NCI-H2196 (cell line): Measurements from ENCODE around the gene TTYH3.

Source experiments
- DNase-seq: peaks from one replicate; lab custom pipeline; 2025; ENCODE audit not compliant: unreplicated experiment; lab: John Stamatoyannopoulos, UW

The TTYH3 gene

GRCh38 chr7:2701832-2702593, 70.2 kb downstream of the TTYH3 start:
- no peak for DNase-seq

DNA sequence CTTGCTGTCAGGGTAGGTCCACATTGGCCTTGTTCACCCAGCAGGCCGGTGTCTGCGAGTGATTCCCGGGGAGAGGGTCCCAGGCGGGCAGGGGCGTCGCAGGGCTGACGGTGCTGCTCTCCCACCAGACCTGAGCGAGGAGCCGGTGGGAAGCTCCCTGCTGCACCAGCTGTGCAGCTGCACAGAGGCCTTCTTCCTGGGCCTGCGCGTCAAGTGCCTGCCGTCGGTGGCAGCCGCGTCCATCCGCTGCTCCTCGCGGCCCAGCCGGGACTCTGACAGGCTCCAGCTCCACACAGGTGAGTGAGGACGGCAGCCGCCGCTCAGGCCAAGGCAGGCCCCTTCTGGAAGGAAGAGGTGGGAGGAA, 70.8 kb downstream of the TTYH3 start:
- no peak for DNase-seq

DNA sequence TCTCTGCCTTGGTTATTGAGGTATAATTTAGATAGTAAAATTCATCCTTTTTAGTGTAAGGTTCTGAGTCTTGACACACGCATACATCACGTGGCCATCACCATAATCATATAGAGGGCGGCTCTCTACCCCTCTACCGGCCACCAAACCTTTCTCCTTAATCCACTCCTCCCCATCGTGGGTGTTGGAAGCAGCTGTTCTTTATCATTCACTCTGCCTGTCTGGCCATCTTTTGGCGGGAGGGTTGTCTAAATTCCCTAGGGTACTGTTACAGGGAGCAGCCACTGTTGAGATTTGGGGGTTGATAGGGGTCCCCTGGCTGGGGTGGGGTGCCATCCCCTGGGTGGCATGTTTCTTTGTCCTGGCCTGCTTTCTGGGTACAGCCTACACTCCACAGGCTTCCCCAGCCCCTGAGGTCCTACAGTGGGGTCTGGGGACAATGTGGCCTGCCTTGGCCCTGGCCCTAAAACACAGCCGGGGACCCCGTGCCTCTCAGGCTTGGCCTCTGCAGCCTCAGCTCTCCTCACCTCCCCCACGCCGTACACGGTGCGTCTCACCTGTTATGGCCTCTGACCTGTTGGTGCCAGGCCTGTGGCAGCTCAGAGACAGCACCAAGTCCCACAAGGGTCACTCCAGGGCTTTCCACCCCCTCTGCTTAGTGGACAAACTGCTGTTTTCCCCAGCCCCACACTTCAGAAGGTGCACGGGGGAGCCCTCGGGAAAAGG, 73.7 kb downstream of the TTYH3 start:
- no peak for DNase-seq

- no peak for DNase-seq
These were observed 74.9 kb downstream of the TTYH3 start for GRCh38 chr7:2706685-2707126.

GRCh38 chr7:2707481-2707880, 75.7 kb downstream of the TTYH3 start:
- DNase-seq: no peak

GRCh38 chr7:2708041-2708440, 76.3 kb downstream of the TTYH3 start:
- no peak for DNase-seq

GRCh38 chr7:2708547-2709310, 76.9 kb downstream of the TTYH3 start:
- no peak for DNase-seq

GRCh38 chr7:2709553-2710285, 77.9 kb downstream of the TTYH3 start:
- no peak for DNase-seq

- DNase-seq: no peak
These were observed 78.5 kb downstream of the TTYH3 start for GRCh38 chr7:2710286-2710655.

DNA sequence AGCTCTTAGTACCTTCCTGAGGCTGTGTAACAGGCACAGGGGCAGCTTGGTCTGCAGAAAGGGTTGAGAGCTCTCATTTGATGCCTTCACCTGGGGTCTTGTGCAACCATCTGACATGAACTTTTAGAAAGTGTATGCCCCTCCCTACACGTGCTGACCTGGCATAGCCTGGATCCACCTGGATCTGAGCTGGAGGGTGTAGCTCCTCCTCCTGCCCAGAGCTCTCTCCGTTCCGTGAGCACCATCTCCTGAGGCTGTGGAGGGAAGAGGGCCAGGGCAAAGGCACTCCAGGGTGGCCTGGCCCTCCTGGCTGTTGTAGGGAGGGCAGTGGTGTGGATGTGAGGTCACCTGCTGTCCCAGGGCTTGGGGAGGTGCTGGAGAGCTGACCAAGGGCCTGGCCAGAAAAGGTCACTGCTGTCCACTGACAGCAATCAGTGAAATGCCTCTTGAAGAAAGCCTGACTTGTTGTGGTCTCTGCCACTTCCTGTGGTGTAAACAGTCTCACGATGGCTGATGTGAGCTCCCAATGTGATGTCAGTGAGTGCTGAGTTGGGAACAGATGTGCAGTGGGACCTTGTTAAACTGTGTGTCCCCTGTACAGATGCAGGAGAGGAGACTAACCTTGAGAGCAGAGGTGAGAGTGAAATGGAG, 79.2 kb downstream of the TTYH3 start:
- no peak for DNase-seq

- DNase-seq: no peak
These were observed 80.3 kb downstream of the TTYH3 start for GRCh38 chr7:2711895-2712675.

GRCh38 chr7:2713370-2713769, 81.6 kb downstream of the TTYH3 start:
- DNase-seq: no peak

DNA sequence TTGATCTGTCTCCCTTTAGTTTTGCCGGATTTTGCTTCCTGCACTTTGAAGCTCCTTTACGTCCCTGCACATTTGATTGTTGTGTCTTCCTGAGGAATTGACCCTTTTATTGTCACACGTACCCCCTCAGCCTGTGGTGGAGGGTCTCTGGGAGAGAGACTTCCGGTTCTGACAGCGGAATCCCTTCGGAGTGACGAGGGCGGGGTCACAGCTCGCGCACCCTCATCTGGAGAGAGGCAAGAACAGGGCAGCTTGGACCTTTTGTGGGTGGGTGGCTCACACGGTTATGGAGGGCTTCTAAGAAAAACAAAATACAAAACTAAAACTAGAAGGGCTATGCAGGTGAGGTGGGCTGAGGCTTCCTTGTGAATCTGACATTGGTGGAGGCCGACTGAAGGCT, 82.2 kb downstream of the TTYH3 start:
- no peak for DNase-seq
